GM19025 (cell line): ENCODE results near the gene SOX1.

ENCODE experiments used
- ATAC-seq: cut with Tn5 transposase; IDR thresholded peaks from one replicate; pipeline ENCODE4 v1.9.1; 2021; ENCODE audit warnings: mild to moderate bottlenecking, low read depth, moderate library complexity; ENCODE audit not compliant: unreplicated experiment

The SOX1 gene

GRCh38 chr13:112067116-112067741 is at the start of gene SOX1:
Gene SOX1, plus strand, starts transcription at chr13:112067149. Its CDS starts 510 bp downstream, at chr13:112067659.
- ATAC-seq, result no peak

- no peak for ATAC-seq
Observed at GRCh38 chr13:112024577-112024976, 42.4 kb upstream of the SOX1 start.

- no peak for ATAC-seq
Observed at GRCh38 chr13:112027250-112027649, 39.7 kb upstream of the SOX1 start.

- no peak for ATAC-seq
Observed at GRCh38 chr13:112028481-112028880, 38.5 kb upstream of the SOX1 start.

GRCh38 chr13:112029143-112029542 is 37.8 kb upstream of the SOX1 start:
- ATAC-seq, result no peak

GRCh38 chr13:112032186-112032993 is 34.6 kb upstream of the SOX1 start:
- no peak for ATAC-seq

GRCh38 chr13:112034231-112034630 is 32.7 kb upstream of the SOX1 start:
- no peak for ATAC-seq

- no peak for ATAC-seq
Observed at GRCh38 chr13:112034846-112035245, 32.1 kb upstream of the SOX1 start.

GRCh38 chr13:112042496-112042895 is 24.5 kb upstream of the SOX1 start:
- ATAC-seq, result no peak

GRCh38 chr13:112052213-112052612 is 14.7 kb upstream of the SOX1 start:
- no peak for ATAC-seq

GRCh38 chr13:112053167-112053743 is 13.7 kb upstream of the SOX1 start:
- no peak for ATAC-seq

GRCh38 chr13:112053744-112054615 is 13.0 kb upstream of the SOX1 start:
- no peak for ATAC-seq

- ATAC-seq, result no peak
Observed at GRCh38 chr13:112054616-112055015, 12.3 kb upstream of the SOX1 start.

- ATAC-seq, result no peak
Observed at GRCh38 chr13:112055036-112055914, 11.7 kb upstream of the SOX1 start.

- no peak for ATAC-seq
Observed at GRCh38 chr13:112055915-112056269, 11.1 kb upstream of the SOX1 start.

- no peak for ATAC-seq
Observed at GRCh38 chr13:112056284-112056727, 10.6 kb upstream of the SOX1 start.

- ATAC-seq, result no peak
Observed at GRCh38 chr13:112056739-112057438, 10.1 kb upstream of the SOX1 start.

- no peak for ATAC-seq
Observed at GRCh38 chr13:112057439-112057735, 9.6 kb upstream of the SOX1 start.

GRCh38 chr13:112057736-112058518 is 9.0 kb upstream of the SOX1 start:
- no peak for ATAC-seq
